Measurements from ENCODE around the gene ALMS1.

ALMS1 gene

DNA sequence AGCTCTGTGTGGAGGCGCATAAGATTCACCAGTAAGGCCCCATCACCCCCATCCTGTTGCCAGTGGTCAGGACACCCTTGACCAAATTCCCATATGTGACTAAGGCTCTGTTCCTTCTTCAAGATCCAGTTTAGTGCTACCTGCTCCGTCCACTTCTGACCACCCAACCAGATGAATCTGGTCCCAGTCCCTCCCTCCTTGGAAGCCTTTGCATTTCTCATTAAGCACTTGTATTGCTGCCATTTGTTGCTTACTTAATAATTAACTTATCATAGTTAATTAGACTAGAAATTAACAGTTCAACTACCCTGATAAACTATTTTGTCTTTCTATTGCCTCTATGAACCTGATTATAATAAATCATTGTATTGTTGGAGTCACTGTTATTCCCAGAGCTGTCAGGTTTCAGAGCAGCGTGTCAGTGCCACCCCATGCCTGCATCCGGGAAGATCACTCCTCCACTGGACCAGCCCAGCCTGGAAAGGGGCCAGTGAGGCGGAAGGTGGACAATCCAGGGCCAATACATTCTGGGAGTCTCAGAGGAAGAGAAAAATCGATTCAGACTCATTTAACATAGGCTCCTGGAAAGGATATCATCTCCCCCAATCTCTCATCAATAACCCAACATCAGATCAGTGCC lies 266.1 kb downstream of the ALMS1 start:
- Histone ChIP-seq H3K9me3 (replicated peaks; ENCODE audit: insufficient read depth, low read length) (no peaks in the 10 kb centered on the region), H3K4me1 (ENCODE audit: low read length) (no peaks in the 10 kb centered on the region), H3K79me2 (ENCODE audit: low read length) (no peaks in the 10 kb centered on the region), H3K4me2 (ENCODE audit: low read depth, low read length) (no peak overlapping the region), H4K20me1 (ENCODE audit: insufficient read depth, low read length) (no peaks in the 10 kb centered on the region), H3K27me3 (replicated peaks; ENCODE audit: insufficient read depth, low read length) (no peaks in the 10 kb centered on the region), H3K27ac (ENCODE audit: low read length) (no peak overlapping the region), H3K9me2 (replicated peaks; ENCODE audit: insufficient read depth, low read length) (no peaks in the 10 kb centered on the region), H3K36me3 (replicated peaks; ENCODE audit: insufficient read depth, low read length) (no peaks in the 10 kb centered on the region), H3F3A (ENCODE audit: insufficient read depth, low read length) (no peaks in the 10 kb centered on the region), H3K4me3 (ENCODE audit: low read length) (no peak overlapping the region), H3K9ac (ENCODE audit: low read length) (no peak overlapping the region), H2AFZ (ENCODE audit: low read length) (no peak overlapping the region)
- TF ChIP-seq EZH2 (optimal IDR thresholded peaks at IDR 0.05; ENCODE audit: low read depth, low read length): no peak
- TF ChIP-seq, protein P1, sequence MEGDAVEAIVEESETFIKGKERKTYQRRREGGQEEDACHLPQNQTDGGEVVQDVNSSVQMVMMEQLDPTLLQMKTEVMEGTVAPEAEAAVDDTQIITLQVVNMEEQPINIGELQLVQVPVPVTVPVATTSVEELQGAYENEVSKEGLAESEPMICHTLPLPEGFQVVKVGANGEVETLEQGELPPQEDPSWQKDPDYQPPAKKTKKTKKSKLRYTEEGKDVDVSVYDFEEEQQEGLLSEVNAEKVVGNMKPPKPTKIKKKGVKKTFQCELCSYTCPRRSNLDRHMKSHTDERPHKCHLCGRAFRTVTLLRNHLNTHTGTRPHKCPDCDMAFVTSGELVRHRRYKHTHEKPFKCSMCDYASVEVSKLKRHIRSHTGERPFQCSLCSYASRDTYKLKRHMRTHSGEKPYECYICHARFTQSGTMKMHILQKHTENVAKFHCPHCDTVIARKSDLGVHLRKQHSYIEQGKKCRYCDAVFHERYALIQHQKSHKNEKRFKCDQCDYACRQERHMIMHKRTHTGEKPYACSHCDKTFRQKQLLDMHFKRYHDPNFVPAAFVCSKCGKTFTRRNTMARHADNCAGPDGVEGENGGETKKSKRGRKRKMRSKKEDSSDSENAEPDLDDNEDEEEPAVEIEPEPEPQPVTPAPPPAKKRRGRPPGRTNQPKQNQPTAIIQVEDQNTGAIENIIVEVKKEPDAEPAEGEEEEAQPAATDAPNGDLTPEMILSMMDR (IDR thresholded peaks at IDR 0.05; ENCODE audit: low read length): no peak
- no peak for TF ChIP-seq EZH2phosphoT487 (IDR thresholded peaks at IDR 0.05; ENCODE audit: low read length)
- DNase-seq: no peak

DNA sequence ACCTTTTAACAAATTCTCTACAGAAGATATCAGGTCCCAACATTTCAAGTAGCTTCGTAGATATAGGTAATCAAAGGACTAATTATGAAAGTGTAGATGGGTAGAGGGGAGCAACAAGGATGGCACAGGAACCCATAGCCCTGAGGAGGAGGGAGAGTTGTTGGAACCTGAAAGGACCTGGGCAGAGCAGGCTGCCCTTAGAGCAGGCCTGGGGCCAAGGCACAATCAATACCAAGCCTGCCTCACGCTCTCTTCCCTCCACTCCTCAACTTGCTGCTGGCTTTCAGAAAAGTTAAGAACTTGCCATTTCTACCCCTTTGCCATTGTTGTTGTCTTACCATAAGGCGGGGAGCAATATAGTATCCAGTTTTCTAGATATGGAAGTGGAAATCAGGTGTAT lies 266.7 kb downstream of the ALMS1 start:
- Histone ChIP-seq H3K4me2 (ENCODE audit: low read depth, low read length) (no peak overlapping the region), H4K20me1 (ENCODE audit: insufficient read depth, low read length) (no peaks in the 10 kb centered on the region), H3K4me3 (ENCODE audit: low read length) (no peak overlapping the region)

DNA sequence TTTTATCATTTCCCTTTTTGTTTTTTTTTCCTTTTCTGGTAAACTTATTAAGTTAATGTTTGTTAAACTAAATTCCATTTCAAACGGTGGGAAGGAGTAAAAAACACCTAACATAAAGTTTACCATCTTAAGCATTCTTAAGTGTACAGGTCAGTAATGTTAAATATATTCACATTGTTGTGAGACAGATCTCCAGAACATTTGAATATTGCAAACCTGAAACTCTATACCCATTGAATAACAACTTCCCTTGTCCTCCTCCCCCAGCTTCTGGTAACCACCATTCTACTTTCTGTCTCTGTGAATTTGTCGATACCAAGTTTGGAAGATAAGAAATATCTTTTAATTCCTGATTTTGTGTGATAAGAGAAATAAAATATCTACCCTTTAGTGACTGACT lies 268.5 kb downstream of the ALMS1 start:
- TF ChIP-seq EZH2 (optimal IDR thresholded peaks at IDR 0.05; ENCODE audit: low read depth, low read length) (no peak), EZH2phosphoT487 (IDR thresholded peaks at IDR 0.05; ENCODE audit: low read length) (no peak)
- TF ChIP-seq, protein P1 (IDR thresholded peaks at IDR 0.05; ENCODE audit: low read length): no peak
- Histone ChIP-seq H3K4me3 (ENCODE audit: low read length) (no peak overlapping the region), H4K20me1 (ENCODE audit: insufficient read depth, low read length) (no peaks in the 10 kb centered on the region), H3K36me3 (replicated peaks; ENCODE audit: insufficient read depth, low read length) (no peaks in the 10 kb centered on the region), H3K9me2 (replicated peaks; ENCODE audit: insufficient read depth, low read length) (no peaks in the 10 kb centered on the region), H3K79me2 (ENCODE audit: low read length) (no peaks in the 10 kb centered on the region), H3K9me3 (replicated peaks; ENCODE audit: insufficient read depth, low read length) (no peaks in the 10 kb centered on the region), H2AFZ (ENCODE audit: low read length) (no peak overlapping the region), H3K9ac (ENCODE audit: low read length) (no peak overlapping the region), H3K4me1 (ENCODE audit: low read length) (no peaks in the 10 kb centered on the region), H3K27ac (ENCODE audit: low read length) (no peak overlapping the region), H3K27me3 (replicated peaks; ENCODE audit: insufficient read depth, low read length) (no peaks in the 10 kb centered on the region), H3K4me2 (ENCODE audit: low read depth, low read length) (no peak overlapping the region), H3F3A (ENCODE audit: insufficient read depth, low read length) (no peaks in the 10 kb centered on the region)
- DNase-seq: no peak

More for the DNA sequence above, 266.7 kb downstream of the ALMS1 start:
- H3K9ac ChIP-seq (ENCODE audit: low read length): no peak overlapping the region
- H3K27ac ChIP-seq (ENCODE audit: low read length): no peak overlapping the region
- TF ChIP-seq, protein P1 (IDR thresholded peaks at IDR 0.05; ENCODE audit: low read length): no peak
- TF ChIP-seq EZH2 (optimal IDR thresholded peaks at IDR 0.05; ENCODE audit: low read depth, low read length) (no peak), EZH2phosphoT487 (IDR thresholded peaks at IDR 0.05; ENCODE audit: low read length) (no peak)
- H2AFZ ChIP-seq (ENCODE audit: low read length): no peak overlapping the region
- no peaks in the 10 kb centered on the region for H3K27me3 ChIP-seq (replicated peaks; ENCODE audit: insufficient read depth, low read length)
- no peaks in the 10 kb centered on the region for H3K36me3 ChIP-seq (replicated peaks; ENCODE audit: insufficient read depth, low read length)
- no peak for DNase-seq
- H3F3A ChIP-seq (ENCODE audit: insufficient read depth, low read length): no peaks in the 10 kb centered on the region
- no peaks in the 10 kb centered on the region for H3K79me2 ChIP-seq (ENCODE audit: low read length)
- no peaks in the 10 kb centered on the region for H3K9me3 ChIP-seq (replicated peaks; ENCODE audit: insufficient read depth, low read length)
- no peaks in the 10 kb centered on the region for H3K9me2 ChIP-seq (replicated peaks; ENCODE audit: insufficient read depth, low read length)
- no peaks in the 10 kb centered on the region for H3K4me1 ChIP-seq (ENCODE audit: low read length)
